K562 (cell line): Measurements from ENCODE around the gene SPOCK2. TPM values are rescaled to one million over a fixed set of nuclear protein-coding genes. Genes with fewer than 3 reads are reported as not detected.

Source experiments
- HDAC1 ChIP-seq, 2 experiments: fragments of 450-650 bp; IDR thresholded peaks; 2 replicates each; pipeline ENCODE4 v1.6.1; 2016 to 2017; ENCODE audit warnings: inconsistent platforms in 1 of 2, mild to moderate bottlenecking in 1 of 2, moderate library complexity in 1 of 2
- KAT7 ChIP-seq: sonication (generic); formaldehyde crosslinking; IDR thresholded peaks from 2 replicates; pipeline ENCODE4 v1.8.0; 2022; ENCODE audit warnings: missing genetic modification reagents, mild to moderate bottlenecking, borderline replicate concordance
- MED1 ChIP-seq: sonication (generic); formaldehyde crosslinking; IDR thresholded peaks from 2 replicates; pipeline ENCODE4 v1.8.1; 2023; ENCODE audit warnings: missing genetic modification reagents, borderline replicate concordance
- ZNF347 ChIP-seq: fragments of 450-650 bp; formaldehyde crosslinking; IDR thresholded peaks from 2 replicates; pipeline ENCODE4 v1.4.0; 2020; ENCODE audit warnings: low read depth, mild to moderate bottlenecking, moderate library complexity
- ZNF408 ChIP-seq: fragments of 250-450 bp; sonication (Bioruptor Pico); IDR thresholded peaks from 2 replicates; pipeline ENCODE4 v1.4.0; 2020; ENCODE audit warnings: low read depth, mild to moderate bottlenecking, moderate library complexity
- polyA plus RNA-seq, 8 experiments: library from polyadenylated mRNA; depleted of rRNA in 4 of 8; stranded (reverse) in 5 of 8; unstranded in 3 of 8; fragments of >200 nt; fragmentation: Nextera tagmentation in 2 of 8; fragmentation: Illumina TruSeq in 1 of 8; extraction: Ambion mirVana in 2 of 8; extraction: Trizol in 1 of 8; gene quantifications; 2 replicates each; pipeline versions ENCODE4 v1.2.1 to v1.2.3, GENCODE V29; 2011 to 2014; ENCODE audit warnings: inconsistent platforms in 1 of 8, missing spikeins in 1 of 8
- total RNA-seq, 7 experiments: library from RNA; depleted of rRNA in 6 of 7; stranded (reverse); fragments of >200 nt in 6 of 7; fragmentation: Illumina TruSeq in 2 of 7; extraction: Trizol in 2 of 7; gene quantifications; 2 replicates each; pipeline versions ENCODE4 v1.2.1 to v1.2.3, GENCODE V29; 2011 to 2021; ENCODE audit warnings: low replicate concordance in 1 of 7
- TF ChIP-seq, protein P1 (sequence below): sonication (generic); formaldehyde crosslinking; IDR thresholded peaks from 2 replicates; pipeline ENCODE4 v1.8.1; 2023; ENCODE audit warnings: missing genetic modification reagents, mild to moderate bottlenecking, borderline replicate concordance

The SPOCK2 gene
- total and polyA plus RNA-seq, 9 of the 15 experiments (the other 6 are each of a cell fraction or from before 2014, with no cell fraction given): 0.04 to 0.86 (median 0.11) TPM; not detected in 2

GRCh38 chr10:72085864-72086465 lies 2.4 kb downstream of the SPOCK2 start (continued):
- TF ChIP-seq, protein P1, sequence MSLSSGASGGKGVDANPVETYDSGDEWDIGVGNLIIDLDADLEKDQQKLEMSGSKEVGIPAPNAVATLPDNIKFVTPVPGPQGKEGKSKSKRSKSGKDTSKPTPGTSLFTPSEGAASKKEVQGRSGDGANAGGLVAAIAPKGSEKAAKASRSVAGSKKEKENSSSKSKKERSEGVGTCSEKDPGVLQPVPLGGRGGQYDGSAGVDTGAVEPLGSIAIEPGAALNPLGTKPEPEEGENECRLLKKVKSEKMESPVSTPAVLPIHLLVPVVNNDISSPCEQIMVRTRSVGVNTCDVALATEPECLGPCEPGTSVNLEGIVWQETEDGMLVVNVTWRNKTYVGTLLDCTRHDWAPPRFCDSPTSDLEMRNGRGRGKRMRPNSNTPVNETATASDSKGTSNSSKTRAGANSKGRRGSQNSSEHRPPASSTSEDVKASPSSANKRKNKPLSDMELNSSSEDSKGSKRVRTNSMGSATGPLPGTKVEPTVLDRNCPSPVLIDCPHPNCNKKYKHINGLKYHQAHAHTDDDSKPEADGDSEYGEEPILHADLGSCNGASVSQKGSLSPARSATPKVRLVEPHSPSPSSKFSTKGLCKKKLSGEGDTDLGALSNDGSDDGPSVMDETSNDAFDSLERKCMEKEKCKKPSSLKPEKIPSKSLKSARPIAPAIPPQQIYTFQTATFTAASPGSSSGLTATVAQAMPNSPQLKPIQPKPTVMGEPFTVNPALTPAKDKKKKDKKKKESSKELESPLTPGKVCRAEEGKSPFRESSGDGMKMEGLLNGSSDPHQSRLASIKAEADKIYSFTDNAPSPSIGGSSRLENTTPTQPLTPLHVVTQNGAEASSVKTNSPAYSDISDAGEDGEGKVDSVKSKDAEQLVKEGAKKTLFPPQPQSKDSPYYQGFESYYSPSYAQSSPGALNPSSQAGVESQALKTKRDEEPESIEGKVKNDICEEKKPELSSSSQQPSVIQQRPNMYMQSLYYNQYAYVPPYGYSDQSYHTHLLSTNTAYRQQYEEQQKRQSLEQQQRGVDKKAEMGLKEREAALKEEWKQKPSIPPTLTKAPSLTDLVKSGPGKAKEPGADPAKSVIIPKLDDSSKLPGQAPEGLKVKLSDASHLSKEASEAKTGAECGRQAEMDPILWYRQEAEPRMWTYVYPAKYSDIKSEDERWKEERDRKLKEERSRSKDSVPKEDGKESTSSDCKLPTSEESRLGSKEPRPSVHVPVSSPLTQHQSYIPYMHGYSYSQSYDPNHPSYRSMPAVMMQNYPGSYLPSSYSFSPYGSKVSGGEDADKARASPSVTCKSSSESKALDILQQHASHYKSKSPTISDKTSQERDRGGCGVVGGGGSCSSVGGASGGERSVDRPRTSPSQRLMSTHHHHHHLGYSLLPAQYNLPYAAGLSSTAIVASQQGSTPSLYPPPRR (CRISPR knock-in tag): no peak
- TF ChIP-seq MED1 (CRISPR knock-in tag) (no peak), ZNF408 (no peak), ZNF347 (no peak), HDAC1 (IDR thresholded peaks at IDR 0.05) (no peak), KAT7 (CRISPR knock-in tag) (no peak)
- TF ChIP-seq, all 486 proteins: peak for 0
